Right lobe of liver (tissue), 6 donors: ENCODE measurements around the gene TNRC6C. TPM values are rescaled to one million over a fixed set of nuclear protein-coding genes. Genes with fewer than 3 reads are reported as not detected.
A peak's percentile ranks its signal among the peaks of the same experiment; 100 is the strongest.

Experiments
- ATAC-seq, 4 donors: fragments of 200-7000 bp; cut with Tn5 transposase; one replicate each; pipeline ENCODE4 v1.9.1; 2020; ENCODE audit warnings: mild to moderate bottlenecking in 4 of 4, moderate library complexity in 4 of 4
- DNase-seq, 3 donors: peaks; one replicate each; pipeline ENCODE4 v3.0.0-alpha.2; 2020
- H3K27ac ChIP-seq, 3 donors: fragments of 200-600 bp; one replicate each; pipeline ENCODE4 v1.8.0; 2022
- H3K27me3 ChIP-seq, 2 donors: fragments of 200-600 bp; one replicate each; pipeline ENCODE4 v1.8.0; 2022
- H3K36me3 ChIP-seq, 4 donors: fragments of 200-600 bp; sonication (generic) in 1 of 4; one replicate each; pipeline versions ENCODE4 v1.5.1 to v1.8.0; 2017 to 2022; ENCODE audit warnings: control low read depth in 1 of 4
- H3K4me1 ChIP-seq, 4 donors: fragments of 200-600 bp; sonication (generic) in 1 of 4; one replicate each; pipeline versions ENCODE4 v1.5.1 to v1.8.0; 2017 to 2022; ENCODE audit warnings: control low read depth in 1 of 4
- H3K4me3 ChIP-seq, 3 donors: fragments of 200-600 bp; one replicate each; pipeline ENCODE4 v1.8.0; 2022
- H3K9me3 ChIP-seq, 4 donors: fragments of 200-600 bp; sonication (generic) in 1 of 4; one replicate each; pipeline versions ENCODE4 v1.5.1 to v1.8.0; 2017 to 2022; ENCODE audit warnings: control low read depth in 1 of 4
- CTCF ChIP-seq, 4 donors: fragments of 200-600 bp in 3 of 4; fragments of 450-650 bp in 1 of 4; IDR thresholded peaks; one replicate each; pipeline versions ENCODE4 v1.5.1 to v1.8.0; 2016 to 2022; ENCODE audit warnings: antibody characterized with exemption in 4 of 4, mild to moderate bottlenecking in 2 of 4
- POLR2A ChIP-seq: fragments of 450-650 bp; IDR thresholded peaks from one replicate; pipeline ENCODE4 v1.6.1; 2017; ENCODE audit warnings: antibody characterized with exemption, mild to moderate bottlenecking
- WGBS: methylation state at CpG from one replicate; pipeline ENCODE4 v1.1.6; 2018; ENCODE audit warnings: low coverage, low lambda C conversion rate; ENCODE audit not compliant: insufficient coverage; ENCODE audit errors: missing lambda C conversion rate; 5-methylcytosine and 5-hydroxymethylcytosine counted together
- intact Hi-C, 2 donors: fragments of 100-400 bp; cut with DNase I; formaldehyde crosslinking; loops; one replicate each; pipeline versions ENCODE4 v1.11.2 to v1.14.1; 2022
- small RNA-seq, 2 experiments: library from RNA; depleted of rRNA; stranded (forward); fragments of <200 nt; gene quantifications; one replicate each; pipeline ENCODE3, GENCODE V24; 2016
- total RNA-seq, 6 experiments: library from RNA; depleted of rRNA in 2 of 6; stranded (reverse); fragments of >200 nt in 2 of 6; fragmentation: NEBNext Ultra II Directional in 3 of 6; extraction: Animal tissue kit (Norgen Biotek cat#: 25700) in 3 of 6; gene quantifications; one replicate each; pipeline versions ENCODE4 v1.1.0 to v1.2.4, GENCODE V29; 2016 to 2023
- donor health status: DM: no; HTN: yes; CAD: no.
- donor health status: DM: no; HTN: no; CAD: no.
- donor health status: DM: no; HTN: no; CAD: no.
- donor health status: DM: no; HTN: yes; CAD: no.
- donor health status: DM: no; HTN: yes; CAD: no.

Gene TNRC6C
- total RNA-seq, 6 experiments from 2014 or later: 1.9 to 10.6 (median 7.7) TPM

DNA sequence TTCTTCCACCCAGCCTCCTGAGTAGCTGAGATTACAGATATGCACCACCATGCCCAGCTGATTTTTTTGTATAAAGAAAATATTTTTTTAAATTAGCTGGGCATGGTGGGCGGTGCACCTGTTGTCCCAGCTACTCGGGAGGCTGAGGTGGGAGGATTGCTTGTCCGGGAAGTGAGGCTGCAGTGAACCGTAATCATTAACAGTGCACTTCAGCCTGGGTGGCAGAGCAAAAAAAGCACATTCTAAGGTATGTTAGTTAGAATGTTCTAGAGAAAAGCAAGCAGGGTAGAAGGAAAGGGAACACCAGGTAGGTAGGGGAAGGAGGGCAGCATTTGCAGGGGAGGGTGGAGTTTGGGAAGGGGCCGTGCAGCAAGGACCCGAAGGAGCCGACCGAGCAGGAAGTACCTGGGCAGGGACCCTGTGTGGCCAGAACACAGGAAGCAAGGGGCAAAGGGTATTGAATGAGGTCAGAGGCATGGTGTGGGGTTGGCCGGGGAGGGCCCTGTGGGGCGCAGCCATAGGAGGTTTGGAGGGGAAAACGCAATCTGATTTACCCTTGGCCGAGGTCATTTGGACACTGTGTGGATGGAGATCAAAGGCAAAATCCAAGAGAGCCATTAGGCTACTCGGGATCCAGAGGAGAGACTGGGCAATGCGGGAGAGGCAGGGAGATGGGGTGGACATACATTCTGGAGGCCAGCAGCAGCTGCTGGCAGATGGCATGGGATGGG, 189.9 kb downstream of the TNRC6C start:
- DNase-seq (no peak), ATAC-seq (no peak)
- no peak for TF ChIP-seq CTCF (IDR thresholded peaks at IDR 0.05)
- TF ChIP-seq POLR2A: no peak
- intact Hi-C loops: no loop called here
- 47% methylated on average over 14 of the region's 14 CpGs for WGBS
- Histone ChIP-seq H3K27ac (no peak overlapping the region), H3K4me3 (no peak overlapping the region), H3K9me3 (no peaks in the 10 kb centered on the region), H3K4me1 (peaks cover 0 to 31% (median 4%) of the 10 kb centered on the region in 4 donors), H3K27me3 (no peaks in the 10 kb centered on the region), H3K36me3 (no peaks in the 10 kb centered on the region)

- Histone ChIP-seq H3K27ac (no peak overlapping the region), H3K27me3 (no peaks in the 10 kb centered on the region), H3K4me1 (peaks cover 0 to 9% (median 0%) of the 10 kb centered on the region in 4 donors), H3K9me3 (no peaks in the 10 kb centered on the region), H3K36me3 (no peaks in the 10 kb centered on the region), H3K4me3 (no peak overlapping the region)
- intact Hi-C loops: no loop called here
- WGBS: 51% methylated on average over 5 of the region's 7 CpGs
- peak; percentile 48 to 73 (median 68) for ATAC-seq
- no peak for DNase-seq
- TF ChIP-seq CTCF (IDR thresholded peaks at IDR 0.05) (no peak), POLR2A (no peak)
Observed at GRCh38 chr17:78151514-78152008, 193.1 kb downstream of the TNRC6C start.

- Histone ChIP-seq H3K9me3 (no peaks in the 10 kb centered on the region), H3K27me3 (no peaks in the 10 kb centered on the region), H3K4me1 (peaks cover 0 to 9% (median 0%) of the 10 kb centered on the region in 4 donors), H3K4me3 (no peak overlapping the region), H3K27ac (no peak overlapping the region), H3K36me3 (no peaks in the 10 kb centered on the region)
- intact Hi-C loops: no loop called here
- ATAC-seq (peak; percentile 23 to 63 (median 44)), DNase-seq (no peak)
- 69% methylated on average over 11 of the region's 11 CpGs for WGBS
- TF ChIP-seq CTCF (IDR thresholded peaks at IDR 0.05) (no peak), POLR2A (no peak)
Observed at GRCh38 chr17:78154903-78155811, 196.7 kb downstream of the TNRC6C start.

Small RNA genes within 50 kb of the gene (small RNA-seq; reads per million reads assigned to genes)
- gene RNU1-80P: 0 to 0.29 reads per million in 2 experiments
- gene RNU6-625P: 0 reads per million in 2 experiments

Other genes with a start within 250 kb of the TNRC6C start
- 10 to 100 TPM; 10.9 to 24.7 (median 15.7) TPM for gene TMC6, start 170.1 kb downstream of the TNRC6C start, total RNA-seq
- gene TMC8, start 172.1 kb downstream of the TNRC6C start, total RNA-seq: 1 to 10 TPM; 2.4 to 7.2 (median 4.8) TPM
- not detected for gene C17orf99, start 187.7 kb downstream of the TNRC6C start, total RNA-seq
- 10 to 100 TPM; 43.3 to 55.8 (median 50.4) TPM for gene SYNGR2, start 209.9 kb downstream of the TNRC6C start, total RNA-seq
- gene TK1, start 228.3 kb downstream of the TNRC6C start, total RNA-seq: 1 to 10 TPM; 2.1 to 8.3 (median 4.7) TPM
- 100 to 1,000 TPM in 5 of 6 experiments, 10 to 100 TPM in 1; 96.6 to 156 (median 142) TPM for gene AFMID, start 228.7 kb downstream of the TNRC6C start, total RNA-seq